Measurements from ENCODE around the gene MYO3B.

GRCh38 chr2:170647741-170648436 is 469.9 kb downstream of the MYO3B start:
- TF ChIP-seq CTCF (IDR thresholded peaks at IDR 0.05), result no peak
- TF ChIP-seq POLR2A (IDR thresholded peaks at IDR 0.05), result no peak

Data from body of pancreas (tissue), 4 donors.